Adipocyte (in vitro differentiated cells): ENCODE data around the gene GPR137B.
A peak's percentile ranks its signal among the peaks of the same experiment; 100 is the strongest.
"Not testable (repeated sequence)": the region's sequence is repeated elsewhere in the genome, so short reads cannot be mapped to it uniquely, and the experiment has no call there.

Source experiments
- DNase-seq: peaks from one replicate; pipeline ENCODE4 v3.0.0-alpha.2; 2015; ENCODE audit warnings: low read depth
- H3K27me3 ChIP-seq: replicated peaks from 2 replicates; pipeline ENCODE4 v1.7.0; 2013; ENCODE audit warnings: mild to moderate bottlenecking, low read length, moderate library complexity; ENCODE audit not compliant: control insufficient read depth, insufficient read depth
- H3K36me3 ChIP-seq: 2 replicates; pipeline ENCODE4 v1.7.0; 2013; ENCODE audit warnings: low read length, mild to moderate bottlenecking, moderate library complexity; ENCODE audit not compliant: control insufficient read depth, insufficient read depth, severe bottlenecking
- H3K4me1 ChIP-seq: 2 replicates; pipeline ENCODE4 v1.7.0; 2013; ENCODE audit warnings: mild to moderate bottlenecking, low read length, moderate library complexity; ENCODE audit not compliant: control insufficient read depth, insufficient read depth
- H3K4me3 ChIP-seq: 2 replicates; pipeline ENCODE4 v1.7.0; 2013; ENCODE audit warnings: mild to moderate bottlenecking, low read length, moderate library complexity
- H3K9ac ChIP-seq: 2 replicates; pipeline ENCODE4 v1.7.0; 2013; ENCODE audit warnings: mild to moderate bottlenecking, low read length, moderate library complexity
- H3K9me3 ChIP-seq: 2 replicates; pipeline ENCODE4 v1.7.0; 2013; ENCODE audit warnings: mild to moderate bottlenecking, low read length, moderate library complexity; ENCODE audit not compliant: control insufficient read depth

Gene GPR137B

GRCh38 chr1:236142253-236143103 is at the start of gene GPR137B:
GPR137B (plus strand) TSS chr1:236142539; CDS start chr1:236142623, 84 bp downstream.
- Histone ChIP-seq H3K36me3 (no peaks in the 10 kb centered on the region), H3K4me3 (peak within 1 kb of the TSS; percentile 87), H3K9me3 (no peaks in the 10 kb centered on the region), H3K9ac (peak within 1 kb of the TSS; percentile 76), H3K4me1 (peaks cover 20% of the 10 kb centered on the region), H3K27me3 (peaks cover 28% of the 10 kb centered on the region)
- peak; percentile 79 for DNase-seq

- Histone ChIP-seq H3K4me1 (no peaks in the 10 kb centered on the region), H3K36me3 (no peaks in the 10 kb centered on the region), H3K27me3 (no peaks in the 10 kb centered on the region), H3K9ac (no peak overlapping the region), H3K4me3 (no peak overlapping the region), H3K9me3 (peaks cover 4% of the 10 kb centered on the region)
- no peak for DNase-seq
Measured at GRCh38 chr1:236092899-236093298, 49.4 kb upstream of the GPR137B start.

- H3K9ac ChIP-seq: no peak overlapping the region
- peak; percentile 13 for DNase-seq
- H3K36me3 ChIP-seq: no peaks in the 10 kb centered on the region
- no peak overlapping the region for H3K4me3 ChIP-seq
- H3K27me3 ChIP-seq: peaks cover 8% of the 10 kb centered on the region
- peaks cover 4% of the 10 kb centered on the region for H3K9me3 ChIP-seq
- peaks cover 3% of the 10 kb centered on the region for H3K4me1 ChIP-seq
Measured at GRCh38 chr1:236095705-236096520, 46.4 kb upstream of the GPR137B start.

GRCh38 chr1:236096660-236097482 is 45.5 kb upstream of the GPR137B start:
- not testable (repeated sequence) for H3K9me3 ChIP-seq, H3K9ac ChIP-seq, H3K4me3 ChIP-seq, H3K4me1 ChIP-seq, H3K27me3 ChIP-seq, H3K36me3 ChIP-seq
- DNase-seq: peak; percentile 81

- Histone ChIP-seq H3K4me3 (no peak overlapping the region), H3K36me3 (no peaks in the 10 kb centered on the region), H3K27me3 (peaks cover 8% of the 10 kb centered on the region), H3K4me1 (peaks cover 3% of the 10 kb centered on the region), H3K9ac (no peak overlapping the region), H3K9me3 (peaks cover 4% of the 10 kb centered on the region)
- no peak for DNase-seq
Measured at GRCh38 chr1:236098267-236098666, 44.1 kb upstream of the GPR137B start.

- Histone ChIP-seq H3K9me3 (peaks cover 4% of the 10 kb centered on the region), H3K36me3 (no peaks in the 10 kb centered on the region), H3K4me1 (peaks cover 3% of the 10 kb centered on the region), H3K27me3 (peaks cover 8% of the 10 kb centered on the region), H3K4me3 (no peak overlapping the region), H3K9ac (no peak overlapping the region)
- DNase-seq: peak; percentile 52
Measured at GRCh38 chr1:236099355-236099974, 42.9 kb upstream of the GPR137B start.

GRCh38 chr1:236100799-236101198 is 41.5 kb upstream of the GPR137B start:
- Histone ChIP-seq H3K9me3 (peaks cover 4% of the 10 kb centered on the region), H3K4me1 (peaks cover 3% of the 10 kb centered on the region), H3K4me3 (no peak overlapping the region), H3K36me3 (no peaks in the 10 kb centered on the region), H3K27me3 (peaks cover 8% of the 10 kb centered on the region), H3K9ac (no peak overlapping the region)
- no peak for DNase-seq

- no peak overlapping the region for H3K9ac ChIP-seq
- H3K27me3 ChIP-seq: peaks cover 8% of the 10 kb centered on the region
- peaks cover 4% of the 10 kb centered on the region for H3K9me3 ChIP-seq
- H3K4me1 ChIP-seq: peaks cover 3% of the 10 kb centered on the region
- H3K4me3 ChIP-seq: no peak overlapping the region
- no peak for DNase-seq
- no peaks in the 10 kb centered on the region for H3K36me3 ChIP-seq
Measured at GRCh38 chr1:236101233-236102200, 40.8 kb upstream of the GPR137B start.

GRCh38 chr1:236102611-236103010 is 39.7 kb upstream of the GPR137B start:
- Histone ChIP-seq H3K9me3 (no peaks in the 10 kb centered on the region), H3K4me3 (no peak overlapping the region), H3K4me1 (peaks cover 3% of the 10 kb centered on the region), H3K27me3 (peaks cover 8% of the 10 kb centered on the region), H3K9ac (no peak overlapping the region), H3K36me3 (no peaks in the 10 kb centered on the region)
- no peak for DNase-seq

GRCh38 chr1:236103059-236103458 is 39.3 kb upstream of the GPR137B start:
- DNase-seq: no peak

More at GRCh38 chr1:236103059-236103458, 39.3 kb upstream of the GPR137B start:
- no peak overlapping the region for H3K9ac ChIP-seq
- H3K27me3 ChIP-seq: peaks cover 8% of the 10 kb centered on the region
- H3K9me3 ChIP-seq: no peaks in the 10 kb centered on the region
- H3K4me3 ChIP-seq: no peak overlapping the region
- H3K36me3 ChIP-seq: no peaks in the 10 kb centered on the region
- H3K4me1 ChIP-seq: peaks cover 3% of the 10 kb centered on the region
